Breast epithelium (tissue), 4 donors: ENCODE measurements around the gene WWP2. TPM values are rescaled to one million over a fixed set of nuclear protein-coding genes. Genes with fewer than 3 reads are reported as not detected.
"Not testable (repeated sequence)": the region's sequence is repeated elsewhere in the genome, so short reads cannot be mapped to it uniquely, and the experiment has no call there.

ENCODE experiments used
- DNase-seq, 2 donors: peaks; one replicate each; pipeline ENCODE4 v3.0.0-alpha.2; 2019; ENCODE audit warnings: low spot score in 2 of 2
- H3K27ac ChIP-seq, 2 donors: fragments of 200-600 bp; sonication (generic) in 1 of 2; one replicate each; pipeline ENCODE4 v1.5.1; 2016 to 2019; ENCODE audit warnings: mild to moderate bottlenecking in 1 of 2
- H3K27me3 ChIP-seq, 2 donors: fragments of 200-600 bp; sonication (generic) in 1 of 2; one replicate each; pipeline versions ENCODE4 v1.5.1 to v1.6.0; 2017 to 2019; ENCODE audit warnings: control low read depth in 1 of 2, mild to moderate bottlenecking in 1 of 2
- H3K36me3 ChIP-seq: fragments of 200-600 bp; one replicate; pipeline ENCODE4 v1.5.1; 2019
- H3K4me1 ChIP-seq, 2 donors: fragments of 200-600 bp; sonication (generic); one replicate each; pipeline ENCODE4 v1.5.1; 2016 to 2019; ENCODE audit warnings: control low read depth in 1 of 2
- H3K4me3 ChIP-seq, 3 donors: fragments of 200-600 bp; sonication (generic); 1 replicate in 2 of 3; 2 replicates in 1 of 3; pipeline ENCODE4 v1.5.1; 2016 to 2019; ENCODE audit warnings: mild to moderate bottlenecking in 3 of 3, moderate library complexity in 2 of 3
- H3K9me3 ChIP-seq, 2 donors: fragments of 200-600 bp; sonication (generic) in 1 of 2; one replicate each; pipeline ENCODE4 v1.5.1; 2016 to 2019; ENCODE audit warnings: control low read depth in 1 of 2
- POLR2A ChIP-seq: fragments of 450-650 bp; IDR thresholded peaks from one replicate; pipeline ENCODE4 v1.6.1; 2016; ENCODE audit warnings: antibody characterized with exemption, mild to moderate bottlenecking, moderate library complexity
- POLR2AphosphoS5 ChIP-seq, 3 donors: sonication (generic); formaldehyde crosslinking; IDR thresholded peaks; one replicate each; pipeline ENCODE4 v1.6.1; 2017; ENCODE audit warnings: antibody characterized with exemption in 3 of 3
- intact Hi-C: fragments of 100-400 bp; cut with DNase I; formaldehyde crosslinking; loops from one replicate; pipeline ENCODE4 v1.15.1; 2023; ENCODE audit warnings: low total_unique reads
- total RNA-seq, 3 donors: library from RNA; depleted of rRNA; stranded (reverse); fragments of >200 nt; gene quantifications; one replicate each; pipeline ENCODE4 v1.1.0, GENCODE V29; 2016
- TF ChIP-seq, protein P1 (sequence below), 3 donors: fragments of 450-650 bp; IDR thresholded peaks; one replicate each; pipeline ENCODE4 v1.5.1; 2016 to 2017; ENCODE audit warnings: antibody characterized with exemption in 3 of 3, mild to moderate bottlenecking in 3 of 3, moderate library complexity in 3 of 3

The WWP2 gene
- total RNA-seq, 3 donors from 2014 or later: 34.1 to 46.5 (median 34.7) TPM

DNA sequence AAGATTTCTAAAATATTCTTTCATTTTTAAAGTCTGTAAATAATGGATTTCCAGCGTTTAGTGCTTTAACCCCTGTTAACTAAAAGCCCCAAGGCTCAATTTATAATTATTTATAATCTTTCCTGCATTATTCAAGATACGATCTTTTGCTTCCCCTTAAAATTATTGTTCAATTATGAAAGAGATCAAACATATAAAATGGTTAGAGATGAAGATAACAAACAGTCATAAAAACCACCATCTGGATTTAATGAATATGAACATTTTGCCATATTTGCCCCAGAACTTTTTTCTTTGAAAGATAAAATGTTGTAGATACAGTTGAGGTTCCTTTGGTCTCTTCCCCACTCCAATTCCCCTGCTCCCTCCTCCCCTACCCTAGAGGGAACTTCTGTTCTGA lies 17.6 kb downstream of the WWP2 start:
- H3K9me3 ChIP-seq: no peaks in the 10 kb centered on the region
- no peak overlapping the region for H3K4me3 ChIP-seq
- no peak for DNase-seq
- no peaks in the 10 kb centered on the region for H3K27me3 ChIP-seq
- TF ChIP-seq POLR2A (no peak), POLR2AphosphoS5 (IDR thresholded peaks at IDR 0.05) (no peak)
- TF ChIP-seq, protein P1, sequence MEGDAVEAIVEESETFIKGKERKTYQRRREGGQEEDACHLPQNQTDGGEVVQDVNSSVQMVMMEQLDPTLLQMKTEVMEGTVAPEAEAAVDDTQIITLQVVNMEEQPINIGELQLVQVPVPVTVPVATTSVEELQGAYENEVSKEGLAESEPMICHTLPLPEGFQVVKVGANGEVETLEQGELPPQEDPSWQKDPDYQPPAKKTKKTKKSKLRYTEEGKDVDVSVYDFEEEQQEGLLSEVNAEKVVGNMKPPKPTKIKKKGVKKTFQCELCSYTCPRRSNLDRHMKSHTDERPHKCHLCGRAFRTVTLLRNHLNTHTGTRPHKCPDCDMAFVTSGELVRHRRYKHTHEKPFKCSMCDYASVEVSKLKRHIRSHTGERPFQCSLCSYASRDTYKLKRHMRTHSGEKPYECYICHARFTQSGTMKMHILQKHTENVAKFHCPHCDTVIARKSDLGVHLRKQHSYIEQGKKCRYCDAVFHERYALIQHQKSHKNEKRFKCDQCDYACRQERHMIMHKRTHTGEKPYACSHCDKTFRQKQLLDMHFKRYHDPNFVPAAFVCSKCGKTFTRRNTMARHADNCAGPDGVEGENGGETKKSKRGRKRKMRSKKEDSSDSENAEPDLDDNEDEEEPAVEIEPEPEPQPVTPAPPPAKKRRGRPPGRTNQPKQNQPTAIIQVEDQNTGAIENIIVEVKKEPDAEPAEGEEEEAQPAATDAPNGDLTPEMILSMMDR (IDR thresholded peaks at IDR 0.05): no peak
- H3K4me1 ChIP-seq: no peaks in the 10 kb centered on the region
- H3K27ac ChIP-seq: no peak overlapping the region
- intact Hi-C loops: loop anchor here (10.0 kb wide), 1 partner anchor 155 kb away; no protein-coding TSS in a partner anchor
- no peaks in the 10 kb centered on the region for H3K36me3 ChIP-seq

DNA sequence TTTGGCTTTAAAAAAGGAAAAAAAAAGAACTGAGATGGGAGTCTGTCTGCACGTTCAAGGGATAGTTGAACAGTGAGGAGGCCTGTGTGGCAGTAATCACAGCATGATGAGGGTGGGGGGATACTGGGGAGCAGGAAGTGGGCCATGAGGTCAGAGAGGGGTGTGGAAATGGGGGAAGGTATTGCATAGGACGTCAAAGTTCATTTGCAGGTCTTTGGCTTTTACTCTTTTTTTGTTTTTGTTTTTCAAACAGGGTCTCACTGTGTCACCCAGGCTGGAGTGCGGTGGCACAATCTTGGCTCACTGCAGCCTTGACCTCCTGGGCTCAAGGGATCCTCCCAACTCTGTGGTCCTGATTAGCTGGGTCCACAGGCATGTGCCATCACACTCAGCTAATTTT lies 19.0 kb downstream of the WWP2 start:
- Histone ChIP-seq H3K36me3 (no peaks in the 10 kb centered on the region), H3K27ac (no peak overlapping the region), H3K4me1 (no peaks in the 10 kb centered on the region), H3K4me3 (no peak overlapping the region), H3K9me3 (no peaks in the 10 kb centered on the region), H3K27me3 (no peaks in the 10 kb centered on the region)
- intact Hi-C loops: loop anchor here (10.0 kb wide), 1 partner anchor 154 kb away; no protein-coding TSS in a partner anchor
- no peak for DNase-seq
- TF ChIP-seq, protein P1 (IDR thresholded peaks at IDR 0.05): no peak
- no peak for TF ChIP-seq POLR2AphosphoS5 (IDR thresholded peaks at IDR 0.05)
- TF ChIP-seq POLR2A: no peak

DNA sequence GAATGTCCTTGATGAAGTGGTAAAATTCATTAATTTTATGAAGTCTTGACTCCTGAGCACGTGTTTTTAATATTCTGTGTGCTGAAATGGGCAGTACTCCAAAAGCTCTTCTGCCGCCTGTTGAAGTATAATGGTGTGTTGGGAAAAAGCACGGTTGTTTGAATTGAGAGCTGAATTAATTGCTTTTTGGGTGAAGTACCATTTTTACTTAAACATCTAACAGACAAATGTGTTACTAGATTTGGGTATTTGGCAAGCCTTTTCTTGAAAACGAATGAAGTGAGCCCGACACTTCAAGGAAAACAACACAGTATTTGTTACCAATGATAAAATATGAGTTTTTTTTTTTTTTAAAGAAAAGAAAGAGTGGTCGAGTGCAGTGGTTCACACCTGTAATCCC lies 22.5 kb downstream of the WWP2 start:
- Histone ChIP-seq H3K4me3 (no peak overlapping the region), H3K27ac (no peak overlapping the region), H3K36me3 (no peaks in the 10 kb centered on the region), H3K4me1 (no peaks in the 10 kb centered on the region), H3K9me3 (no peaks in the 10 kb centered on the region), H3K27me3 (no peaks in the 10 kb centered on the region)
- intact Hi-C loops: loop anchor here (10.0 kb wide), 1 partner anchor 150 kb away; no protein-coding TSS in a partner anchor
- no peak for DNase-seq
- no peak for TF ChIP-seq POLR2A
- TF ChIP-seq POLR2AphosphoS5 (IDR thresholded peaks at IDR 0.05): no peak
- TF ChIP-seq, protein P1 (IDR thresholded peaks at IDR 0.05): no peak

DNA sequence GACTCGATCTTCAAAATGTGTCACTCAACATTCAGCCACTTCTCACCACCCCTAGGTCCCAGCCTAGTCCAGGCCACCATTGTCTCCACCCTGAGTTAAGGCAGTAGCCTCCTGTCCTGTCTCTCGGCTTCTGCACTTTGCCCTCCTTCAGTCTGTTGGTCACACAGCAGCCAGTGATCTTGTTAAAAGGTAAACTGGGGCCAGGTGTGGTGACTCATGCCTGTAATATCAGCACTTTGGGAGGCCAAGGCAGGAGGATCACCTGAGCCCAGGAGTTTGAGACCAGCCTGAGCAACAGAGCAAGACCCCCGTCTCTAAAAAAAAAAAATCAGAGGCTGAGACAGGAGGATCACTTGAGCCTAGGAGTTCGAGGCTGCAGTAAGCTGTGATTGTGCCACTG lies 25.8 kb downstream of the WWP2 start:
- Histone ChIP-seq H3K9me3 (no peaks in the 10 kb centered on the region), H3K27ac (no peak overlapping the region), H3K4me3 (no peak overlapping the region), H3K4me1 (no peaks in the 10 kb centered on the region), H3K27me3 (no peaks in the 10 kb centered on the region), H3K36me3 (no peaks in the 10 kb centered on the region)
- intact Hi-C loops: loop anchor here (10.0 kb wide), 1 partner anchor 147 kb away; no protein-coding TSS in a partner anchor
- TF ChIP-seq, protein P1 (IDR thresholded peaks at IDR 0.05): no peak
- no peak for TF ChIP-seq POLR2A
- DNase-seq: no peak

DNA sequence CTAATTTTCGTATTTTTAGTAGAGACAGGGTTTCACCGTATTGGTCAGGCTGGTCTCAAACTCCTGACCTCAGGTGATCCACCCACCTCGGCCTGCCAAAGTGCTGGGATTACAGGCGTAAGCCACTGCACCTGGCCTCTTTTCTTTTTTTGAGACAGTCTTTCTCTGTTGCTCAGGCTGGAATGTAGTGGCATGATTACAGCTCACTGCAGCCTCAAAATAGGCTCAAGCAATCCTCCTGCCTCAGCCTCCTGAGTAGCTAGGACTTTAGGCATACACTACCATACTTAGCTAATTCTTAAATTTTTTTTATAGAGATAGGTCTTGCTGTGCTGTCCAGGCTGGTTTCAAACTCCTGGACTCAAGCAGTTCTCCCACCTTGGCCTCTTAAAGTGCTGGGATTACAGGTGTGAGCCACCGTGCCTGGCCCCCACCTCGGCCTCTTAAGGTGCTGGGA lies 29.3 kb downstream of the WWP2 start:
- intact Hi-C loops: loop anchor here (10.0 kb wide), 1 partner anchor 73 kb away; no protein-coding TSS in a partner anchor
- H3K9me3 ChIP-seq, DNase-seq, H3K27ac ChIP-seq, H3K4me3 ChIP-seq, H3K4me1 ChIP-seq, H3K27me3 ChIP-seq, H3K36me3 ChIP-seq: not testable (repeated sequence)

DNA sequence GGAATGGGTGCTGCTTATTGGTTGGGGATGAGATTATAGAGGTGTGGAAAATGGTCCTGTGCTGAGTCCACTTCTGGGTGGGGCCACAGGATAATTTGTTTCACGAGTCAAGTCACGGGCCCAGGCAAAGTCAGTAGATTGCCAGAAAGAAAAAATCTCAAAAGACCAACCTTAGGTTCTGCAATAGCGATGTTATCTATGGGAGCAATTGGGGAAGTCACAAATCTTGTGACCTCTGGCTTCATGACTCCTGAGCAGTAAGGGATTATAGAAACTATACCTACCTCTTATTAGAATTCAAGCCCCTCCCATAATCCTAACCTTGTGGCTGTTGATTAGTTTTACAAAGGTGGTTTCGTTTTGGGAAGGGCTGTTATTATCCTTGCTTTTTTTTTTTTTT lies 31.4 kb downstream of the WWP2 start:
- intact Hi-C loops: loop anchor here (10.0 kb wide), 1 partner anchor 71 kb away; no protein-coding TSS in a partner anchor
- no peaks in the 10 kb centered on the region for H3K27me3 ChIP-seq

More for the DNA sequence above, 31.4 kb downstream of the WWP2 start:
- Histone ChIP-seq H3K27ac (no peak overlapping the region), H3K4me3 (no peak overlapping the region), H3K36me3 (no peaks in the 10 kb centered on the region), H3K9me3 (no peaks in the 10 kb centered on the region), H3K4me1 (no peaks in the 10 kb centered on the region)
- DNase-seq: no peak
- TF ChIP-seq POLR2AphosphoS5 (IDR thresholded peaks at IDR 0.05) (no peak), POLR2A (no peak)
- TF ChIP-seq, protein P1 (IDR thresholded peaks at IDR 0.05): no peak
